HG03060 (cell line): ENCODE results near the gene OAS2.
"Not testable (repeated sequence)": the region's sequence is repeated elsewhere in the genome, so short reads cannot be mapped to it uniquely, and the experiment has no call there.

Experiments
- ATAC-seq: cut with Tn5 transposase; IDR thresholded peaks from one replicate; pipeline ENCODE4 v1.9.1; 2021; ENCODE audit warnings: low read depth, moderate number of reproducible peaks; ENCODE audit not compliant: unreplicated experiment

Gene OAS2

DNA sequence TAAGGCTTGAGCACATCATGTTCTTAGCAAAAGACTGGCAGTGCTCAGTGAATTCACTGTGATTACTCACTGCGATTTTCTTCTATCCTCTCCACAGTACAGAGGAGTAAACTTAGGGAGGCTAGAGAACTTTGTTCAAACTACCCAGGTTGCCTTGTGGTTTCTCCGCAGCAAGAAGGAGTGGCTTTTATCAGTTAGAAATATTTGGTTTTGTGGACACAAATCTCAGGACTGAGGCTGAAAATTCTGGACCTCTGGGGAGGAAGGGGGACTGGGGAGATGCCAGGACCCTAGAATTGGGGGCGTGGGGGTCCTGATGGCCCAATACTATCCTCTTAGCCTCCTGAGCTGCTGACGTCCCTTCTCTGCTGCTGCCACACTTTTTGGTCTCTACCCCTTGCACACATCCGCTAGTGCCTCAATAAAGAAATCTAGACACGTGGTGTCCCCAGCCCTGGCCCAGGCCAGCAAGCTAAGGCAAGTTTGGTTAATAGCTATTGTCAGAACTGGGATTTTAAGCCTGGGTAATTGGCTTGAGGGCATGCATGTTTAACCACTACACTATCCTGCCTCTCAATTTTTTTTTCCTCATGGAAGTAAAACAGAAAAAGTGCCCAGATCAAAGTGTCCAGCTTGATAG, 842 bp downstream of the OAS2 start:
- ATAC-seq = no peak

DNA sequence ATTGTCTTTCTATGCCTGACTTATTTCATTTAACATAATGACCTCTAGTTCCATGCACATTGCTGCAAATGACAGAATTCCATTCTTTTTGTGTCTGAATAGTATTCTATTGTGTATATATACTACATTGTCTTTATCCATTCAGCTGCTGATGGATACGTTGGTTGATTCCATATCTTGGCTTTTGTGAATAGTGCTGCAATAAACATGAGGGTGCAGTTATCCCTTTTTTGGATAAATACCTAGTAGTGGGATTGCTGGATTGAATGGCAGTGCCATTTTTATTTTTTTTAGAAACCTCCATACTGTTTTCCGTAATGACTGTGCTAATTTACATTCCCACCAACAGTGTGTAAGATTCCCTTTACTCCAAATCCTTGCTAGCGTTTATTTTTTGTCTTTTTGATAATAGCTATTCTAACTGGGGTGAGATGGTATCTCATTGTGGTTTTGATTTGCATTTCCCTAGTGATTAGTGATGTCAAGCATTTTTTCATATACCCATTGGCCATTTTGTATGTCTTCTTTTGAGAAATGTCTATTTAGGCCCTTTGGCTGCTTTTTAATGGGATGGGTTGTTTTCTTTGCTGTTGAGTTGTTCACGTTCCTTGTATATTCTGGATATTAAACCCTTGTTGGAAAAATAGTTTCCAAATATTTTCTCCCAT, 2.3 kb downstream of the OAS2 start:
- no peak for ATAC-seq

DNA sequence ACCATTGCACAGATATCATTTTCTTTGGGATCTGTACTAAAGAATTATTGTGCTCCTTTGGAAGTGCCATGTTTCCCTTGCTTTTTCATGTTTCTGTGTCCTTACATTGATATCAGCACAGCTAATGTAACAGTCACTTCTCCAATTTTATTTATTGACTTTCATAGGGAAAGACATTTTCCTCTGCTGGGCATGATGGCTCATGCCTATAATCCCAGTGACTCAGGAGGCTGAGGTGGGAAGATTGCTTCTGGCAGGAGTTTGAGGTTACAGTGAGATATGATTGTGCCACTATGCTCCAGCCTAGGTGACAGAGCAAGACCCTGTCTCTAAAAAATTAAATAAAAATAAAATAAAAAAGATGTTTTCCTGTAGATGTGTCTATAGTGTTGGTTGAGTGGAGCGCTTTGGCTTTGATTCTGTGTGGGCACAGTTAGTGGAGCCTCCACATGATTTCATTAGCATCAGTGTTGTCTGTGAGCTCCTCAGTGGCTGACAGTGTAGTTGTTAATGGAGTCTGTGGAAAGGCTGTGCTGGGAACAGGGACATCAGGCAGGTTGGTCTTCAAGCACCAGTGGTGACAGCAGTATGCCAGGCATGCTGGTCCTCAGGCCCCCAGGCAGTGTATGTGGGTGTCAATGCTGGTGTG, 7.4 kb downstream of the OAS2 start:
- no peak for ATAC-seq

DNA sequence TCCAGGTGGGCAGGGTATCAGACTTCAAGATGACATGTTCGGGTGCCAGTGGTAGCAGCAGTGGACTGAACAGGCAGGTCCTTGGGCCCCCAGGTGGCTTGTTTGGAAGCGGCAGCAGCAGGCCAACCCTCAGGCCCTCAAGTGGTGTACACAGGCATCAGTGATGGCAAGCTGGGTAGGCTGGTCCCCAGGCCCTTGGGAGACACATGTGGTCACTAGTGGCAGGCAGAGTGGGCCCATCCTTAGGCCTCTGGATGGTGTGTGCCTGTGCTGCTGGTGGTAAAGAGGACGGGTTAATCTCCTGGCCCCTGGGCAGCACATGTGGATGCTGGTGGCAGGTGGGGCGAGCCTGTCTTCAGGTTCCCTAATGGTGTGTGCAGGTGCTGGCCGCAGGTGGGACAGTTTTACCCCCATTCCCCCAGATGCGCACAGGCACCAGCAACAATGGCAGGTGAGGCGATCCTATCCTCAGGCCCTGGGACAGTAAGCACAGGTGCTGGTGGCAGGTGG, 8.0 kb downstream of the OAS2 start:
- ATAC-seq = no peak

DNA sequence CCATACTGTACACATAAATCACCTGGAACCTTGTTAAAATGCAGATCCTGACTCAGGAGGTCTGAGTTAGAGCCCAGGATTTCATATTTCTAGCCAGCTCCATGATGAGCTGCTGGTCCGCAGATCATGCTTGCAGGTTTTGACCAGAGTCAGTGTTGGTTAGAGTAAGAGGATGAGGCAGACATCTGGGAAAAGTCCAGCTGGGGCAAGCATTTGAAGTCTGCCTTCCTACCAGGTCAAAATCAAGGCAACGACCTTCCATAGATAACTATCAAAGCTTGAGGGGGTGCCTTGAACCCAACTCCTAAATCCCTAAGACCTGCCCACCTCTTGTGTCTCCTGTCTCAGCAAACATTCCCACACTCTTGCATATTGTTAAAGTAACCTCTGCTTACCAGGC, 9.2 kb downstream of the OAS2 start:
- ATAC-seq = no peak

DNA sequence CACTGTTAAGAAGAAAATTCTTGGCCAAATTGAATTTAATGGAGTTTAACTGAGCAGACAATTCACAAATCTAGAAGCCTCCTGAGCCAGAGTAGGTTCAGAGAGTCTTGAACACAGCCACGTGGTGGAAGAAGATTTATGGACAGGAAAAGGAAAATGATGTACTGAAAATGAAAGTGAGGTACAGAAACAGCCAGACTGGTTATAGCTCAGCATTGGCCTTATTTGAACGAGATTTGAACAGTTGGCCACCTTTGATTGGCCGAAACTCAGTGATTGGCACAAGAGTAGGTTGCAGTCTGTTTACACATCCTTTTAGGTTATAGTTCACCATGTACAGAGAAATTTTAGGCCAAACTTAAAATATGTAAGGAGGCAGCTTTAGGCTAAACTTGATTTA, 9.9 kb downstream of the OAS2 start:
- ATAC-seq = no peak

DNA sequence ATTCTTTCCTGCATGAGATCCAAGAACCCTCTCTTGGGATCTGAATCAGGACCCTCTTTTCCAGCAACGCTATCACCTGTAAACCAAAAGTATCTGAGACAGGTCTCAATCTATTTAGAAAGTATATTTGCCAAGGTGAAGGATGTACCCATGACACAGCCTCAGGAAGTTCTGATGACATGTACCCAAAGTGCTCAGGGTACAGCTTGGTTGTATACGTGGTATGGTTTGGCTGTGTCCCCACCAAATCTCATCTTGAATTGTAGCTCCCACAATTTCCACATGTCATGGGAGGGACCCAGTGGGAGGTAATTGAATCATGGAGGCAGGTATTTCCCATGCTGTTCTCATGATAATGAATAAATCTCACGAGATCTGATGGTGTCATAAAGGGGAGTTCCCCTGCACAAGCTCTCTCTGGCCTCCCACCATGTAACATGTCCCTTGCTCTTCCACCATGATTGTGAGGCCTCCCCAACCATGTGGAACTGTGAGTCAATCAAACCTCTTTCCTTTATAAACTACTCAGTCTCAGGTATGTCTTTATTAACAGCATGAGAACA, 10.6 kb downstream of the OAS2 start:
- not testable (repeated sequence) for ATAC-seq

DNA sequence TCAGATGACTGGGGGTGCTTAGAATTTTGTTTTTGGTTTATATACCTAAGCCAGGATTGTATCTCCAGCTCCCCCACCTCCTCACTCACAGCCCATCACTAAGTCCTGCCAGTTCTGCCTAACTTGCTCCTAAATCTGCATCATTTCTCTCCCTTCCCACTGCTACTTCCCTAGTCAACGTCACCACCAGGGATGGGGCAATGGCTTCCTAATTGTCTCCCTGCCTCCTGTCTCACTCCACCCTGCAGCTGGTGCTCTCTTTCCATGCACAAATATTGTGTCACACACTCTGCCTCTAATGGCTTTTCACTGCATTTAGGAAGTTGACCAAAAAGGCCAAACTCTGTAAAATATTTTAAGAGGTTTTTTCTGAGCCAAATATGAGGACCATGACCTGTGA, 11.5 kb downstream of the OAS2 start:
- ATAC-seq = no peak

DNA sequence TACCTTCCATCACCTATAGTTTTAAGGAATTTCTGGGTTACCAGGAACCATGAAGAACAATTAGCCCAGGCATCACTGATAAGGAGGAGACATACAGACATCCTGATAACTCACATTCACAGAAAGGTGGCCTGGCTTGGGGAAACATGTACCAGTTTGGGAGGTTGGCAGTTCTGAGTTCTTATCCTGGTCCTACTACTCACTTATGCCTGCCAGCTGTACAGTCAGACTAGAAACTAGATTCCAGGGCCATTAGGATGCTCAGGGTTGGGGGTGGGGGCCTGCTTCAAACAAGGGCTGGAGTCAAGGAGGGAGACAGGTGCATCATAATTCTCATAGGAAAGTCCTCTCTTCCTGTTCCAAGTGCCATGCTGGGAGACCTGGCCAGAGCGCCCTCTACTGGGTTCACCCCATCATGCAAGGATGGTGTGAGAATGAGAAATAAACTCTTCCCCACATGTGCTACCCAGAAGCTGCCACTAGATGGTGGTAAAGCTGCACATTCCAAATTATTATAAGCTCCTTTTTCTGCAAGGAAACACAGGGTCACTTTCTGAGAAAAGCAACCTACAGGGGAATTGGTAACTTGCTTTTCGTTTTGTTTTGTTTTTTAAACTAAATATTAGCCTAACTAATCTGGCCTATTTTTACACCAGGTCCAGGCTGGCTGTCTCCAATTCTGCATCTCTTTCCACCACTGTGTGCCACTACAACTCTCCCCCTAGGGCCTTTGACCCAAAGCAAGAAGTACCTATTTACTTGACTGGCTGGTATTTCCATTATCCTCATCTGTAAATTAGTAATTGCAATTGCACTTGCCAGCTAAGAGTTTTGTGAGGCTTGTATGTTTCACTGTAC, 14.5 kb downstream of the OAS2 start:
- no peak for ATAC-seq

DNA sequence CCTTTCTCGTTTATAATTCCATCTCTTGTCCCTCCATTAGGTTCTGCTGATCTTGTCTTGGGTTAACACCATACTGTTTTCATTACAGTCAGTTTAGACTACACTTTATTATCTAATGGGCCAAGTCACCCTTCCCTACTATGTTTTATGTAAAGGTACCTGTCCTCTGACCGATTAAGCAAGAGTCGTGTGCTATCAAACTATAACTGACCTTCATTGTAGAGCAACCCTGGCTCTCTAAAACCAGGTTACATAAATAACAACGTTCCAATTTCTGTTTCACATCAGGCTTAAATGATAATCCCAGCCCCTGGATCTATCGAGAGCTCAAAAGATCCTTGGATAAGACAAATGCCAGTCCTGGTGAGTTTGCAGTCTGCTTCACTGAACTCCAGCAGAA, 16.7 kb downstream of the OAS2 start:
- ATAC-seq = no peak

DNA sequence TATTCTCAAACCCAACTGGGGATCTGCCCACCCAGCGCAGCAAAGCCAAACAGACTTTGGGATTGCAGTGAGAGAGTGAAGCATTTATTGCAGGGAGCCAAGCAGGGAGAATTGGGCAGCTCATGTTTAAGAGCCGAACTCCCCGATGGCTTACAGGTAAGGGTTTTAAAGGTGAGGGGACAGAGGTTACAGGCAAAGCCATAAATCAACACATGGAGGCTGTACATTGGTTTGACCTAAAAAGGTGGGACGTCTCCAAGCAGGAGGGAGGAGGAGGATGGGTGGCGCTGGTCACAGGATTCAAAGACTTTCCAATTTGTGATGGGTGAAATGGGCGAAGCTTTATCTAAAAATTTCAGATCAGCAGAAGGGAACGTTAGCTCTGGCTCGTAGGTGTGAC, 18.2 kb downstream of the OAS2 start:
- ATAC-seq = no peak

DNA sequence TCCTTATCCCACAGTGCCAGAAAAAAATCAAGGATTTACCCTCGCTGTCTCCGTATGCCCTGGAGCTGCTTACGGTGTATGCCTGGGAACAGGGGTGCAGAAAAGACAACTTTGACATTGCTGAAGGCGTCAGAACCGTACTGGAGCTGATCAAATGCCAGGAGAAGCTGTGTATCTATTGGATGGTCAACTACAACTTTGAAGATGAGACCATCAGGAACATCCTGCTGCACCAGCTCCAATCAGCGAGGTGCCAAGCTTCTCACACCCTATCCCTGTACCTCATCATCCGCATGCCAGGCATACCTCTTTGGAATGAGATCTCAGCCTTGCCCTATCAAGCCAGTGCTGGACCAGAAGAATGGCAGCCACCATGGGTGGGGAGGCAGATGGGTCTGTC, 19.2 kb downstream of the OAS2 start:
- ATAC-seq = no peak

DNA sequence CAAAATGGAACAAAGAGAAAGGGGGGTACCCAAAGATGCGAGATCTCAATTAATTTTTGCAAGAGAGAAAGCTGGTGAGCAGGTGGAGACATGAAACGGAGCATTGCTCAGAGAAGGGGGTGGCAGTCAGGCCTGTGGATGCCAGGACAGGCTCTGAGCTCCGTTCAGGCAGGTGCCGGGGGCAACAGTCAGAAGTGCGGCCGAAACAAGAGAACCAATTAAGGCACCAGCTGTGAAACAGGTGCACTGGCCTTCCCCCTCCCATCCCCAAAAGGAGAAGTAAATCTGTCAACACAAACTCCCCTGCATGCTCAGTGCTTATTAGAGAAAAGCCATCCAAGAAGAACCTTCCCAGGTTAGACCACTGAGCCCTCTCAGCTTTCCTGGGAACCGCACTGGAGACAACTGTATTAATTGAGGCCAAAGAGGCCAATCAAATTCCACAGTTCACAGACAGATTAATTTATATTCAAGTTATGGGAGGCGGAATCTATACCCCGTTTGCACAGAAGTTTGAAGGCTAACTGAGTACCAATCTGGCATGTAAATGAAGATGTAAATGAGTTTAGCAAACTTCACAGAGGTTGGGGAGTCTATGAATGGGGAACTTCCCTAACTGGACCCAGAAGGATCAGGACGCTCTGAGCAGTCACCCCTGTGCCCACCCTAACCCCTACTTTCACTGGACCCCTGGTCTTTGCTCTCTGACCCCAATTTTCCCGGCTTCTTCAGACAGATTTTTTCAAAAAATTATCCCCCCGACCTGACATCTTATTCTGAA, 20.9 kb downstream of the OAS2 start:
- ATAC-seq = no peak

DNA sequence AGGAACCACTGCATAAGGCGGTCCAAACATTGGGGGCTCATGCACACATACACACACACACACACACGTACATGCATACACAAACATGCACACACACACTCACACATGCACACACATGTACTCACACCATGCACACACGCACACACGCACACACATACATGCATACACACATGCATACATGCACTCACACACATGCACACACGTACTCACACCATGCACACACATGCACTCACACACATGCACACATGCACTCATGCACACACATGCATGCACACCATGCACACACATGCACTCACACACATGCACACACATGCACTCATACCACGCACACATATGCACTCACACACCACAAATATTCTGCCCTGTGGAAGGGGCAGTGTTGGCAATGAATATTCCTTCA, 22.1 kb downstream of the OAS2 start:
- ATAC-seq = no peak

DNA sequence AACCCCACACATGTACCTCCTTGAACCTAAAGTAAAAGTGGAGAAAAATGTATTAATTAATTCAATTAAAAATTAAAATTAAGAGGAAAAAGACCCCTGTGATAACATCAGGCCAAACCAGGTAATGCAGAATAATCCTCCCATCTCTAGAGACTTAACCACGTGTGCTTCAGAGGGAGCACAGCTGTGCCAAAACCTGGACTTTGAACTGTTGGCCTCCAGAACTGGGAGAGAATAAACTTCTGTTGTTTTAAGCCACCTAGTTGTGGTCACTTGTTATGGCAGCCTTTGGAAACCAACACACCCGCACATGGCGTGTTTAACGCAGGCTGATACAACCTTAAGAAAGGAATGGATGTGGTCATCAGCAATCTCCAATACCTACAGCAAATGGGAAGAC, 23.8 kb downstream of the OAS2 start:
- ATAC-seq = no peak

DNA sequence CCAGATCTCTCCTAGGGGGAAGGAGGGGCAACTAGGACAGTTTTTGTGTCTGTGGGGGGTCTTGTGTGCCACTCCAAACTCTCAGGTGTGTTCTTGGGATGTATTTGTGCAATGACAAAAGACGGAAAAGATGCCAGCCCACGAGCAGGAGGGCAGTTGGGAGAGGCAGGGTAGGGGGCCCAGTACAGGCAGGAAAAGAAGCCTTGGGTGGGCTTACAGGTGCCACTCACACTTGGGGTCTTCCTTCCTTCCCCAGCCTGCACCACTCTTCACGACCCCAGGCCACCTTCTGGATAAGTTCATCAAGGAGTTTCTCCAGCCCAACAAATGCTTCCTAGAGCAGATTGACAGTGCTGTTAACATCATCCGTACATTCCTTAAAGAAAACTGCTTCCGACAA, 24.4 kb downstream of the OAS2 start:
- ATAC-seq = no peak

DNA sequence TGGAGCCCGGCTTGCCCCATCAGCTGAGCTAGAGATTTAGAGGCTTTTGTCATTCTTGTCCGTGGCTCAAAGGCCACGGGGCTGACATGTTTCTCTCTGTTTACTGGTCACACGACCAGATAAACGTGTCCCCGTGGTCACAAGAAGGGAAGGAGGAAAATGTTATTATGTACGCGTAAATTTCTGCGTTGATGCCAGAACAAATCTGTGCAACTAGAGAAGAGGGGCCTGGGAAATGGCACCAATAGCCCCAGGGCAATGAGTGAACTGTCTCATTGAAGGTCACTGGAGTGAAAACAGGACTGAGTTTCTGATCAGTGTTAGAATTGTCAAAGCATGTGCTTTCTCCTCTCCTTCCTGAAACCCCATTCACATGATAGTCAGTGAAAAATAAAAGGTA, 25.3 kb downstream of the OAS2 start:
- ATAC-seq = no peak

DNA sequence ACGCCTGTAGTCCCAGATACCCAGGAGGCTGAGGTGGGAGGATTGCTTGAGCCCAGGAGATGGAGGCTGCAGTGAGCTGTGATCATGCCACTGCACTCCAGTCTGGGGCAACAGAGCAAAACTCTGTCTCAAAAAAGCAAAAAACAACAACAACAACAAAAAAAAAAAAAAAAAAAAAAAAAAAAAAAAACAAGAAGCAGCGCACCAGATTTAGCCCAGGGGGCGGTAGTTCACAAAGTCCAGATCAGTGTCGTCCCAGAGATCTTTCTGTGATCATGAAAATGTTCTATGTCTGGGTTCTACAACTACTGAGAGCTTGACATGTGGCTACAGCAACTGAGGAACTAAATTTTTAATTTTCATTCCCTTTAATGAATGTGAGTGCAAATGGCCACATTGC, 27.4 kb downstream of the OAS2 start:
- ATAC-seq = no peak

DNA sequence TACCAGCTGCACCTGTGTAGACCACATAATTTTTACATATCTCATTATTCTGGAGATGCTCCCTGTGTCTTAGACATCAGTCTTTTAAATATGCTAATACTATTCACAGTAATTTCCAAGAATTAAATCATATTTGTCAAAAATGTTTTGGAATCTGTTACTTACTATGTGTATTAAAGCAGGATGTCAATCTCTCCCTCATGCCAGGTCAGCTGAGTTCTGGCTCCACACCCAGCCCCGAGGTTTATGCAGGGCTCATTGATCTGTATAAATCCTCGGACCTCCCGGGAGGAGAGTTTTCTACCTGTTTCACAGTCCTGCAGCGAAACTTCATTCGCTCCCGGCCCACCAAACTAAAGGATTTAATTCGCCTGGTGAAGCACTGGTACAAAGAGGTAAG, 27.9 kb downstream of the OAS2 start:
- no peak for ATAC-seq

DNA sequence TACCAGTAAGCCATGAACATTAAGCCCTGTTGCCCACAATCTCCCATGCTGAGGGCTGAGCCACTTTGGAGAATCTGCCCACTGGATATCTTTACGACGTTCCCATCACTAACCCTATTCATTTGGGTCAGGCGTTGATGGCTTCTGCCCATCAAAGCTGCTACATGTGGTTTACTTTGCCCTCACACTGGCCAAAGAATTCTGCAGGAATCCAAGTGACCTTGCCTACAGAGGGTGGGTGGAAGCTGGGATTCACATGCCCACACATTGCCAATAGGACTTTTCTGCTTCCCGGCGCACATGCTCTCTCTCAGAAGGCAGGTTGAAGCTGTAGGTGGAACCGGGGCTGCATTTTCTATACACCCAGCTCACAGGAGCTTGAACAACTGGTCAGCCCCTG, 28.3 kb downstream of the OAS2 start:
- no peak for ATAC-seq
